ENCODE results near the gene RB1. TPM values are rescaled to one million over a fixed set of nuclear protein-coding genes. Genes with fewer than 3 reads are reported as not detected.
"Not testable (repeated sequence)": the region's sequence is repeated elsewhere in the genome, so short reads cannot be mapped to it uniquely, and the experiment has no call there.

Gene RB1
- polyA plus RNA-seq, 4 donors, result 42.1 to 49.1 (median 45.5) TPM

- no peak for DNase-seq (ENCODE audit: low read depth in 4 of 4, low spot score in 2 of 4)
Measured at GRCh38 chr13:48403913-48404312, 100.4 kb downstream of the RB1 start.

DNA sequence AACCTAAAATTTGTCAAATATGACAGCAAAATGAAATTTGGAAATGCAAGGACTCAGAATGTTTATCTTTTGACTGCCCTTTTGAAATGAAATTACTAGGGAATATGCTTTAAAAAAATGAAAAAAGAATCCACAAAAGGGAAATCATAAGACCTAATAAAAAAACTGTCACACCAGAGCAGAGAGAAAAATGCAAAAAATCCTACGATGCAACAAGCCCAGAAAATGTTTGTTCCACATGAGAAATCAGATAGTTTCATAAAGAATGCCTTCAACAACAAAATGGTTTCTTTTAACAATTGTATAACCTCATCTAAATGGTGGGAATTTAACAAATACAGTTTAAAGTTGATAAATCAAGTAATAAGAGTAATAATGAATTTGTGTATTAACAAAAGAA lies 101.4 kb downstream of the RB1 start:
- no peak for DNase-seq (ENCODE audit: low read depth in 4 of 4, low spot score in 2 of 4)

GRCh38 chr13:48405875-48406274 lies 102.3 kb downstream of the RB1 start:
- no peak for DNase-seq (ENCODE audit: low read depth in 4 of 4, low spot score in 2 of 4)

GRCh38 chr13:48410199-48410598 lies 106.6 kb downstream of the RB1 start:
- no peak for DNase-seq (ENCODE audit: low read depth in 4 of 4, low spot score in 2 of 4)

- DNase-seq (ENCODE audit: low read depth in 4 of 4, low spot score in 2 of 4), result no peak
Measured at GRCh38 chr13:48411147-48411794, 107.7 kb downstream of the RB1 start.

GRCh38 chr13:48411841-48412531 lies 108.4 kb downstream of the RB1 start:
- DNase-seq (ENCODE audit: low read depth in 4 of 4, low spot score in 2 of 4), result no peak

DNA sequence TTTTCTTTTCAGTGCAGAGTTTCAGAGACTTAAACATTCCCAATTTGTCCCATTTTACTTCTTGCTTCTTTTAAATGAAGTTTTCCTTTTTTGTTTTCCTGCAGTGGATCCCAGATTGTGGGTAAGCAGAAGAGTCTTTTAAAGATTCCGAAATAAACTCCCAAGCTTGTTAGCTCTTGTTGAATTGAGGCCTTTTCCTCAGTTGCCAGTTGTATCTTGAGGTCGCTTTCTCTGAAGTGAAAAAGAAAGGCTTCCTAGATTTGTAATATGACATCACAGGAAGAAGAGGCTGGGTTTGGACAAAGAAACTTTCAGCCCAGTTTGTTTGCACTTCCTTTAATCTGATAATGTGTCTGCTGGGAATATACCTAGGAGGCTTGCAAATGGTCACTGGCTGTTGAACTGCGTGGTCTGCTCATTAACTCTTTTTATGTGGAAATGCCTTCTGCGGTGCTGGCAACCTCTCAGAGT lies 109.4 kb downstream of the RB1 start, which contains the start of gene LPAR6:
LPAR6 (minus strand) TSS at position 233 of the 471 bp plus-strand sequence. CDS start 690 bp downstream, outside the sequence.
- peak in 1 of 4 donors; percentile 64 for DNase-seq (ENCODE audit: low read depth in 4 of 4, low spot score in 2 of 4)

GRCh38 chr13:48414501-48414900 lies 111.0 kb downstream of the RB1 start:
- DNase-seq (ENCODE audit: low read depth in 4 of 4, low spot score in 2 of 4), result no peak

DNA sequence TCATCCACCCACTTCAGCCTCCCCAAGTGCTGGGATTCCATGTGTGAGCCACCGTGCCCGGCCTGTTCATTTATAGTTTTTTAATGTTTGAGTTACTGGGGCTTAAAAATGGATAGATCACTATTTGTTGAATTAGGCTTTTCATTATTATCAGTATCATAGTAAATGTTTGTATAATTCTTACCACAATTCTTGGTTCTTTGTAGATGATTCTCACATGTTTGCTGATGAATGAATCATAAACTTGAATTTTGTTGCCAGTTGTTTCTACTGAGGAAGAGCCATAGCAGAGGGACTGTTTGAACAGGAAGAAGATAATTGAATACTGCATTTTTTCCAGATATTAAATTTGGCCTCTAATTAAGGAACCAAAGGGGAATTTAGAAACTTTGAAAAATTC lies 112.0 kb downstream of the RB1 start:
- no peak for DNase-seq (ENCODE audit: low read depth in 4 of 4, low spot score in 2 of 4)

DNA sequence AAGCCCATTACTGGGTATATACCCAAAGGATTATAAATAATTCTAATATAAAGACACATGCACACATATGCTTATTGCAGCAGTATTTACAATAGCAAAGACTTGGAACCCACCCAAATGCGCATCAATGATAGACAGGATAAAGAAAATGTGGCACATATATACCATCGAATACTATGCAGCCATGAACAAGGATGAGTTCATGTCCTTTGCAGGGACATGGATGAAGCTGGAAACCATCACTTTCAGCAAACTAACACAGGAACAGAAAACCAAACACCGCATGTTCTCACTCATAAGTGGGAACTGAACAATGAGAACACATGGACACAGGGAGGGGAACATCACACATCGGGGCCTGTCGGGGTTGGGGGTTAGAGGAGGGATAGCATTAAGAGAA lies 118.5 kb downstream of the RB1 start:
- not testable (repeated sequence) for DNase-seq (ENCODE audit: low read depth in 4 of 4, low spot score in 2 of 4)

GRCh38 chr13:48424212-48424611 lies 120.7 kb downstream of the RB1 start:
- DNase-seq (ENCODE audit: low read depth in 4 of 4, low spot score in 2 of 4), result no peak

DNA sequence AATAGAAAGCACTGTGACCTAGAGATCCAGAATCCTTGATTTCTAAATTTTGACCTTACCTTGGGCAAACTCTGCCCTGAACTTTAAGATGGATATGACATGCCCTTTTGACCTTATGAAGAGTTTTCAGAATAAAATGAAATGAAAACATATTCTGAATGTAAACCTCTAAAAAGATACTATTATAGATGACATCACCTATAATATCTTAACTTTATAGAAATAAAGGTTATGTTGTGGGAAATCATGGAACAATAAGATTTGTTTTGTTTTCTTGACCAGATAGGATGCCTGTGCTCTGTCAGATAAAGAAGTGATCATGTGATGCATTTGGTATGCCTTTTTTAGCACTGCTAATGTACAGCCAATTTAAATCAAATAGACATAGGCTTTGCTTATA lies 122.5 kb downstream of the RB1 start:
- DNase-seq (ENCODE audit: low read depth in 4 of 4, low spot score in 2 of 4), result no peak

DNA sequence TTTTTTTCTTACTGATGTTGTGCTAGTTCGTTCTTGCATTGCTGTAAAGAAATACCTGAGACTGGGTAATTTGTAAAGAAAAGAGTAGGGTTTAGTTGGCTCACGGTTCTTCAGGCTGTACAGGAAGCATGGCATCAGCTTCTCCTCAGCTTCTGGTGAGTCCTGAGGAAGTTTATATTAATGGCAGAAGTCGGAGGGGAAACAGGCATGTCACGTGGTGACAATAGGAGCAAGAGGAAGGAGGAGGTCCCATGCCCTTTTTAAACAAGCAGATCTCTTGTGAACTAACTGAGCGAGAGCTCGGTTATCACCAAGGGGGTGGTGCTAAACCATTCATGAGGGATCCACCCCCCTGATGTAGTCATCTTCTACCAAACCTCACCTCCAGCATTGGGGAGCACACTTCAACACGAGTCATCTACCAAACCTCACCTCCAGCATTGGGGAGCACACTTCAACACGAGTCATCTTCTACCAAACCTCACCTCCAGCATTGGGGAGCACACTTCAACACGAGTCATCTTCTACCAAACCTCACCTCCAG lies 123.3 kb downstream of the RB1 start:
- not testable (repeated sequence) for DNase-seq (ENCODE audit: low read depth in 4 of 4, low spot score in 2 of 4)

DNA sequence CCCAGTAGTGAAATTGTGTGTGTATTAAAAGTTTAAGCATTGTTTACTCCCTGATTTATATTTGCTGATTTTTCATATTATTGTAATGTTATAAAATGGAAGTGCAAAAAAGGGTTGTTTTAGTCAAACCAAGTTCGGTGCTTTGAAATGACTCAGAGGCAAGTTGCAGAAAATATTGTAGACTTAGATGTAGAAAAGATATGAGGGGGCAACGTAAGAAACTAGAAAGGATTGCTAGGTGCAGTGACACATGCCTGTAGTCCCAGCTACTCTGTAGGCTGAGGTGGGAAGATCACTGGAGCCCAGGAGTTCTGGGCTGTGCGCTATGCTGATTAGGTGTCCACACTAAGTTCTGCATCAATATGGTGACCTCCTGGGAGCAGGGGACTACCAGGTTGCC lies 125.5 kb downstream of the RB1 start:
- no peak for DNase-seq (ENCODE audit: low read depth in 4 of 4, low spot score in 2 of 4)

GRCh38 chr13:48429886-48430285 lies 126.3 kb downstream of the RB1 start:
- no peak for DNase-seq (ENCODE audit: low read depth in 4 of 4, low spot score in 2 of 4)

GRCh38 chr13:48431431-48431830 lies 127.9 kb downstream of the RB1 start:
- DNase-seq (ENCODE audit: low read depth in 4 of 4, low spot score in 2 of 4), result no peak

- DNase-seq (ENCODE audit: low read depth in 4 of 4, low spot score in 2 of 4), result no peak
Measured at GRCh38 chr13:48431987-48432615, 128.6 kb downstream of the RB1 start.

DNA sequence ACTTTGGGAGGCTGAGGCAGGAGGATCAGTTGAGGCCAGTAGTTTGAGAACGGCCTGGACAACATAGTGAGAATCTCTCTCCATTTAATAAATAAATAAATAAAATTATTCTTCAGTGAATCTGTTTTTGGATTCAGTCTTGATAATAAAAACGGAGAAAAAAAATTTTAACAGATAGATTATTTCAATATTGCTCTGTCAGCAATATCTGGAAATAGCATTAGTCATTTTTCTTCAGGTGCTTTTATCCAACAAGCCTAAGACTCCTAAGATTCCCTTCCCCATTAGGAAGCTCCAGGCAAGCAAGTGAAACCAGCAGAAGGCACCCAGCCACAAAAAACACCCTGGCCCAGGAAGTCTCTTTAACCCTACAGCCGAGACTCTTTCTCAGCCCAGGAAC lies 130.6 kb downstream of the RB1 start:
- DNase-seq (ENCODE audit: low read depth in 4 of 4, low spot score in 2 of 4), result no peak

- DNase-seq (ENCODE audit: low read depth in 4 of 4, low spot score in 2 of 4), result no peak
Measured at GRCh38 chr13:48436661-48437288, 133.2 kb downstream of the RB1 start.

GRCh38 chr13:48437371-48437770 lies 133.8 kb downstream of the RB1 start:
- peak in 1 of 4 donors; percentile 12 for DNase-seq (ENCODE audit: low read depth in 4 of 4, low spot score in 2 of 4)
